CD4-positive, alpha-beta T cell treated with Interferon gamma for 1 hour (primary cell): Measurements from ENCODE around the gene LONP2.
"Not testable (repeated sequence)": the region's sequence is repeated elsewhere in the genome, so short reads cannot be mapped to it uniquely, and the experiment has no call there.

Experiments used
- DNase-seq: peaks from one replicate; pipeline ENCODE4 v3.0.0-alpha.2; 2020

LONP2 gene

DNA sequence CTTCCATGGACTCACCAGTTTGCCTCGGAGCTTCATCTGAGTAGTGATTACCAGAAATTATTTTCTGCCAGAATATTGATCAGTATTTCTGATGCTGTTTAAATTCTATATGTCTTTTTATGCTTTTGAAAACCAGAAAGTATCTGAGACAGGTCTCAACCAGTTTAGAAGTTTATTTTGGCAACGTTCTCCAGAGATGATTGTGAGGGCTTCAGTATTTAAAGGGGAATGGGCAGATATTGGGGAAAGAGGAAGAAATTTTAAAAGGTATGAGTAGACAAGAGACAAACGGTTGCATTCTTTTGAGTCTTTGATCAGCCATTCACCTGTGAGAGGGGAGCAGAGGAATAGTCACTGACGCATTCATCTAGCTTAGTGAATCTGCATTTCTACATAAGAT is 47.7 kb downstream of the LONP2 start:
- DNase-seq: no peak

DNA sequence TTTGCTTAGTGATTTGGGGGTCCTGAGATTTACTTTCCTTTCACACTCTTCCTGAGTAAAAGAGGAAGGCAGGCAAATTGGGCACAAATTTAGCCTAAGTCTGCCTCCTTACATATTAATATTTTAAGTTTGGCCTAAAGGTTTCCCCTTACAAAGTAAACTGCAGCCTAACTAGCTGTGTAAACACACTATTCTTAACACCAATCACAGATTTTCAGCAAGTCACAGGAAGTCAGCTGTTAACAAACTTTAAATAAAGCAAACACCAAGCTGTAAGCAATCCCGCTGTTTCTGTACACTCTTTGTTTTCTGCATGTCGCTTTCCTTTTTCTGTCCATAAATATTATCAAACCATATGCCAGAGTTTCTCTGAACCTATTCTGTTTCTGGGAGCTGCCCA is 48.4 kb downstream of the LONP2 start:
- DNase-seq: no peak

DNA sequence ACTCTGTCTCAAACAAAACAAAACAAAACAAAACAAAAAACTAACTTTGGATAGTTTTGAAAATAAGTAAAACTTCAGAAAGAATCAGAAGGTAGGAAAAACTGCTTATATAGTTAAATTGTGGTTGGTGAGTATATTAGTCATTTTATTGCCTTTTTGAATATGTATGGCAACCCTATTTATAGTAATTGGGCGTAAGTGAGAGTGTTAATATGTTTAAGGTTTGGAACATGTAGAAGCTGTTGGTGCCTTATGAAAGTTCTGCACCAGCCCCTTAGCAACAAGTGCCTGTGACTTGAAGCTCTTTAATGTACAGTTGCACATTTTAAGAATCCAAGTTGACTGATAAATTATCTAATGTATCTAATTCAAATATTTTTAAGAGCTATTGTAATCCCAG is 50.6 kb downstream of the LONP2 start:
- no peak for DNase-seq

DNA sequence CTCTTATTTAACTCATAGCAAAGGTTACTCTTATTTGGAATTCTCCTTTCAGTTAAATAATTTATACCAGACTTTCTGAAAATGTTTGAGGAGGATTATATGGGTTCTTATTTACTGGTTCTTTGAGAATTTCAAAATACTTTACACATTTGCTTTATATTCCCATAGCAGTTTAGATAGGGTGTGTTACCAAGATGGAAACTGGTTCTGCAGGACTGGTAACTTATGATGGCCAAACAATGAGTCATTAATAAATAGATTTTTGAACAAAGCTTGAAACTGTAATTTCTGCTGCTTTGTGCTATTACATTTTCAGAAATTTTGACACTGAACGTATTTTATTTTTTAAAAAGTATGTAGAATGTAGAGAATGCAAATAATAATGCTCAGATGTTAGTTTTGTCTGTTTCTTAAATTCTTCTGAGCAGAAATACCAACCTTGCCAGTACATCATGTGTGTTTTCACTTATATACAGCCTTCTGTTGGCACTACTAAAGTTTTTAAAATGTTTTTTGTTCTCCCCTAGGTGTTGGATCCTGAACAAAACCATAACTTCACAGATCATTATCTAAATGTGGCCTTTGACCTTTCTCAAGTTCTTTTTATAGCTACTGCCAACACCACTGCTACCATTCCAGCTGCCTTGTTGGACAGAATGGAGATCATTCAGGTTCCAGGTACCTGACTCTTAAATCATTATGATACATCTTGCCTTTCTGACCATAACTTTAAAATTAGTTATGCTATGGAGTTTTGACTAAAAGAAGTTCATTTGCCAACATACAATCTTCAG is 51.6 kb downstream of the LONP2 start:
- DNase-seq: no peak

DNA sequence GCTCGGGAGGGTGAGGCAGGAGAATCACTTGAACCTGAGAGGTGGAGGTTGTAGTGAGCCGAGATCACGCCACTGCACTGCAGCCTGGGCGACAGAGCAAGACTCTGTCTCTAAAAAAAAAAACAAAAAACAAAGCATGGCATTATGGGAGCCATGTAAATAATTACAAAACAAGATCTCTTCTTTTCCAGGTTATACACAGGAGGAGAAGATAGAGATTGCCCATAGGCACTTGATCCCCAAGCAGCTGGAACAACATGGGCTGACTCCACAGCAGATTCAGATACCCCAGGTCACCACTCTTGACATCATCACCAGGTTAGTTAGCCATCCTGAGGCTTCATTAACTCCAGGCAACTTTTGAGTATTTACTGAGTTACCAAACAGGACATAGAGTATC is 55.4 kb downstream of the LONP2 start:
- no peak for DNase-seq

DNA sequence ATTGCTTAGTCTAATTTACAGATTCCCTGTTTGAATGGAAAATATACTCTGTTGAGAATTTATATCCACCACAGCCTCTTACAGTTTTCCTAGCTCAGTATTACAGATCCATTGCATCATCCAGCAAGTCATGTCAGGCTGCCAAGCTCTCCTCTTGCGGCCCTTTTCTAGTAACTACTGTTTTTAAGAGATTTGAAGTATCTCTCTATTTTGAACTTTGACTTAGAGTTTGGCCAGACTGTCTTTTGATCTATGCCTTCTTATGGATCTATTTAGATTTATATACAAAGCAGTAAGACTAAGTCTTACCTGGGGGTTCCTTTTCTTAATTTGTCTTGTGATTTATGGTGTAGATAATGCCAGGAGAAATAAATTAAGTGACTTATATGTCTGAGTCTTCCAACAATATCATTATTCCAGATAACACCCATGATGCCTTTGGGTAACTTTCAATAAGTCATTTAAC is 56.3 kb downstream of the LONP2 start:
- DNase-seq: no peak

DNA sequence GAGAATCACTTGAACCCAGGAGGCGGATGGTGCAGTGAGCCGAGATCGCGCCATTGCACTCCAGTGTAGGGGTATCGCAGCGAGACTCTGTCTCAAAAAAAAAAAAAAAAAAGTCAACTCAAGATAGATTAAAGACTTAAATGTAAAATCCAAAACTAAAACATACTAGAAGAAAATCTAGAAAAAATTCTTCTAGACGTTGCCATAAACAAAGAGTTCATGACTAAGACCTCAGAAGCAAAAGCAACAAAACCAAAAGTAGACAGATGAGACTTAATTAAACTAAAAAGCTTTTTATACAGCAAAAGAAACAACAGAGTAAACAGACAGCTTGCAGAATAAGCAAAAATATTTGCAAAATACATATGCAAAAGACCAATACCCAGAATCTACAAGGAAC is 64.4 kb downstream of the LONP2 start:
- no peak for DNase-seq

DNA sequence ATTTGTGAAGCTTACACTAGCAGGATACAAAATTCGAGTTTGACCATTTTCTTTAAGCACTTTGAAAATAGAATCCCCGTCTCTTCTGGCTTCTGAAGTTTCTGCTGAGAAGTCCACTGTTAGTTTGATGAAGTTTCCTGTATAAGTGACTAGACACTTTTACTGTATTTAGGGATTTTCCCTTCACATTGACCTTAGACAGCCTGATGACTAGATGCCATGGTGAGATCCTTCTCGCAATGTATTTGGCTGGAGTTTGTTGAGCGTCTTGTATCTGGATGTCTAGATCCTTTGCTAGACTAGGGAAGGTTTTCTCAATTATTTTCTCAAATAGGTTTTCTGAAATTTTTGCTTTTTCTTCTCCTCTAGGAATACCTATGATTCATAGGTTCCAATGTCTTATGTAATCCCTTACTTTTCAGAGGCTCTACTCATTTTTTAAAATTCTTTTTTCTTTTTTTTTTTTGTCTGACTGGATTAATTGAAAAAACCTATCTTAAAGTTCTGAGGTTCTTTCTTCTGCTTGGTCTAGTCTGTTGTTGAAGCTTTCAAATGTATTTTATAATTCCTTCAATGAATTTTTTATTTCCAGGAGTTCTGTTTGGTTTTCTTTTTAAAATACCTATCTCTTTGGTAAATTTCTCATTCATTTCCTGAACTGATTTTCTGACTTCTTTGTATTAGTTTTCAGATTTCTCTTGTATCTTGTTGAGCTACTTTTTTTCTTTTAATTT is 67.0 kb downstream of the LONP2 start:
- DNase-seq: no peak

DNA sequence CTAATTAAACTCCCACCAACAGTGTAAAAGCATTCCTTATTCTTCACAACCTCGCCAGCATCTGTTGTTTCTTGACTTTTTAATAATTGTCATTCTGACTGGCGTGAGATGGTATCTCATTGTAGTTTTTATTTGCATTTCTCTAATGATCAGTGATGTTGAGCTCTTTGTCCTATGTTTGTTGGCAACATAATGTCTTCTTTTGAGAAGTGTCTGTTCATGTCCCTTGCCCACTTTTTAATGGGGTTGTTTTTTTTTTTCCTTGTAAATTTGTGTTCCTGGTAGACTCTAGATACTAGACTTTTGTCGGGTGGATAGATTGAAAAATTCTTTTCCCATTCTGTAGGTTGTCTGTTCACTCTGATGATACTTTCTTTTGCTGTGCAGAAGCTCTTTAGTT is 69.8 kb downstream of the LONP2 start:
- DNase-seq: not testable (repeated sequence)

DNA sequence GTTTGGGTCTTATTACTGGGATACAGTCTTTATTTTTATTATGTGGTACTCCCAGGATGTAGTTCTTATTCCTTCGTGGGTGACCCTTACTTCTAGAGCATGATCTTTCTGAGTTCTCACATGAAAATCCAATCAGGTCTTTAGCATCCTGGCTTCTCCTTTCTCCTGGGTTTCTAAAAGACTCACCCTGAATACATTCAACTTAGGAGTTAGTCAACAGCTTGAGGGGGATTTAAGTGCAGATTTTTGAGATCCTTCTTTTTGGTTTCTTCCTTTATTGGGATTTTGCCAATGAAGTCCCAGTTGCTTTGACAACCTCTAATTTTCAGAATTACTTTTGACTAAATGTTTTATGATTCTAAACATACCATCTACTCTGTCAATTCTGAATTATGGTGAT is 72.9 kb downstream of the LONP2 start:
- no peak for DNase-seq

DNA sequence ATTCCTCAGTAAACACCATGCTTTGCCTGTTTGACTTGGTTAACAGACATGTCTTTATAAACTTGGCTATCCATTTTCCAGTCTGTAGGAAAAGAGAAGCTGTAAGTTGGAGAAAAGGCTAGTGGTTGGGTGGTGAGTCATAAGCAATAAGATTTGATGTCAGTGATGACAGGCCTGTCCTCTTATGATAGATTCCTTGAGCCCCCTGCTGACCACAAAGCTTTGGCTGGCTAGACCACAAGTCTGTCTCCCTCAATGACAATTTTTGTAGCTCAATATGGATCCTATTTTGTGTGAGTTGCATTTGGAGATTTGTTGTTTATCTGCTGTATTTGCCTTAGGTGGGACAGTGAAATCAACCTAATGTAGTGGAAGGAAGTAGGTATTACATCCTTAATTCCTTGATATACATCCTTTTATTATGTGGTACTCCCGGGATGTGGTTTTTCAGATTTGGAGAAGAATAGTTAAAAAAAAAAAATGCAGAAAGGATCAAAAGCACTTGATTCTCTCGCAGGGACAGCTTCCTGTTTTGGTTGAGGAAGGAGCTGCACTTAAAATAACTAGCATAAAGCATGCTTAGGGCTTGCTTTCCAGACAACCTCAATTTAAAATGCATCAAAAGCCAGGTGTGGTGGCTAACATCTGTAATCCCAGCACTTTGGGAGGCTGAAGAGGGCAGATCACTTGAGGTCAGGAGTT is 73.7 kb downstream of the LONP2 start:
- no peak for DNase-seq

DNA sequence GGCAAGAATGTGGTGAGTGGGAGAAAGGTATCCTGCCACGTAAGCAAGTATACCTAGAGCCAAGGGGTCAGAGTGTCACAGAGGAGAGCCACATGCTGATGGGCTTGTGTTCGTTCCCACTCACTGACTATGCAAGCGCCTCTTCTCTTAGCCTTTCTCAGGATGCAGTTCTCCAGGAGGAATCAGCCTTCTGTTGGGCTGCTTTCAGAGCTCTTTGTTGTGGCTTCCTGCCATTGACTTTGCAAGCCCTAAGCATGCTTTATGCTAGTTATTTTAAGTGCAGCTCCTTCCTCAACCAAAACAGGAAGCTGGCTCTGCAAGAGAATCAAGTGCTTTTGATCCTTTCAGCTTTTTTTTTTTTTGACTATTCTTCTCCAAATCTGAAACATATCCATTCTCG is 74.5 kb downstream of the LONP2 start:
- DNase-seq: peak; percentile 5

DNA sequence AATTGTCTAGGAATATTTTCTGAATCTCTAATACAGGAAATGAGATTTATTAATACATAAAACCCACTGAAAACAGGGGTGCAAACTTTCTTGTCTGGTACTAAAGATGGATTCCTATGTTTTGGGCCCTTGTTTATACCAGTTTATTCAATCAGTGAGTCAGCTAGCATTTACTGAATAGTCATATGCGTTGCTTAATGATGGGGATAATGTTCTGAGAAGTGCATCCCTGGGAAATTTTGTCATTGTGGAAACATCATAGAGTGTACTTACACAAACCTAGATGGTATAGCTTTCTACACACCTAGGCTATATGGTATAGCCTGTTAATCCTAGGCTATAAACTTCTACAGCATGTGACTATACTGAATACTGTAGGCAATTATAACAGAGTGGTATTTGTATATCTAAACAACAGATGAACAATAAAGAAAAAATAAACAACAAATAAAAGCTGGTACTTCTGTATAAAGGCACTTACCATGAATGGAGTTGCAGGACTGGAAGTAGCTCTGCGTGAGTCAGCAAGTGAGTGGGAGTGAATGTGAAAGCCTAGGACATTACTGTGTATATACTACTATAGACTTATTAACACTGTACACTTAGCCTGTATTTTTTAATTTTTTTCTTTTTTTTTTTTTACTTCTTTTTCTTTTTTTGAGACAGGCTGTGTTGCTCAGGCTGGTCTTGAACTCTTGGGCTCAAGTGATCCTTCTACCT is 77.4 kb downstream of the LONP2 start:
- DNase-seq: no peak

DNA sequence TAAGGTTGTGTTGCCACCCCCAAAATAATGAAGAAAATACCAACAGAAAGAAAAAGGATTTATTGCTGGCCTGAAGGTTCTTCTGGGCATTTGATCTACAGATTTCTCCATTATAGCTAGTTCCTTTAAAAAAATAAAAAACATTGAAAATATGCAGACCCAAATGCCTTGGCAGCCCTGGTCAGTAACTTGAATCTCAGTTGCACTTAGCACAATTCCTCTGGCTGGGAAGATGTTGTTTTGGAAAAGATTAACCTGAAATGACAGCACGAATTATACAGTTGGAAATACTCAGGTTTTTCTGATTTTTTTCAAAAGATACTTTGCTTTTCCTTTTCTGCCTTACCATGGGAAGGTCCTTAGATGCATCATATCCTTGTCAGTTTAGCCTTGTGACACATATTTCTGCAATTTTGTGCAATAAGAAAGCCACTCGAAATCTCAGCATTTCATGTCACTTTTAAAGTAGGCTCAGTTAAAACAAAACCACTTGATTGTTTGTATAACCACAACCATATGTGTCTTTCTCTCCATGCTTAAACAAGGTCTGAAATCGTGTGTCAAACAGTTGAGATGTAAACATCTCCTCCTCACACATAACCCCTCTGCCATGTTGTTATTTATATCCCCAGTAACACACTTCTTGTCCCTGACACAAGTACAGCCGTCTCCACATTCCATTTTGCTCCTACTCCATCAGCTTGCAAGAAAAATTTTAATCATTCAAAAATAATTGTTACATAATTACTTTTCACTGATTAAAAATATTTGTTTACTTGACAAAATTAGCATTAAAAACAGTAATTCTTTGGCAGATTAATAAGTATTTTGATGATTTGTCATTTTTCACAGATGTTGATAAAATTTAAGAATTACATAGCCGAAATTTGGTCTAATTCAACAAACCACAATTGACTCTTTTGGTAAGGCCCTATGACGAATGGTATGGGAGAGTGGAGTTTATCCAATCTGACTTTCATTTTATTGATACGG is 80.0 kb downstream of the LONP2 start:
- DNase-seq: no peak

DNA sequence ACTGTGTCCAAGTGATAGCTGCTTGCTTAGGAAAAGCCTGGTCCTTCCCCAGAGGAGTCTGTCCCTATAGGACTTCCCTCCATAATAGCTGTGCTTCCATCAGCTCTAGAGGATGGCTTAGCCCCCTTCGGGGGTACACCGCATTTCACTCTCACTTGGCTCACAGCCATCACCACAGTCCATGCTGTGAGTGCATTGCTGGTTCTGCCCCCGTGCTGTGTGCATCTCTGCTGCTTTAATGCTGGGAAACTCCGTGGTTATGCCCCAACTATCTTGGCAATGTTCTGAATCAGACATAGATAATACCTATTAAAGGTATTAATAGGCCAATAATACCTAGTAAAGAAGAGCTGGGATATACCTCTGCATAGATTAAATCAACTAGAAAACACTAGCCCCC is 82.8 kb downstream of the LONP2 start:
- no peak for DNase-seq

DNA sequence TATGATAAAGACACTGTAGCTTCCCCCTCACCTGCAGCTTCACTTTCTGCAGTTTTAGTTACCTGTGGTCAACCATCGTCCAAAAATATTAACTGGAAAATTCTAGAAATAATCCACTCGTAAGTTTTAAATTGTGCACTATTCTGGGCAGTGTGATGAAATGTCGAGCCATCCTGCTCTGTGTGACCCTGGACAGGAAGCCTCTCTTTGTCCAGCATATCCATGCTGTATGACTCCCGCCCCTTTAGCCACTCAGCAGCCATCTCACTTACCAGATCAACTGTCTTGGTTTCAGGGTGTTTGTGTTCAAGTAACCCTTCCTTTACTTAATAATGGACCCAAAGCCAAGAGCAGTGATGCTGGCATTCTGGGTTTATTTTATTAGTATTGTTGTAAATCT is 85.0 kb downstream of the LONP2 start:
- no peak for DNase-seq

DNA sequence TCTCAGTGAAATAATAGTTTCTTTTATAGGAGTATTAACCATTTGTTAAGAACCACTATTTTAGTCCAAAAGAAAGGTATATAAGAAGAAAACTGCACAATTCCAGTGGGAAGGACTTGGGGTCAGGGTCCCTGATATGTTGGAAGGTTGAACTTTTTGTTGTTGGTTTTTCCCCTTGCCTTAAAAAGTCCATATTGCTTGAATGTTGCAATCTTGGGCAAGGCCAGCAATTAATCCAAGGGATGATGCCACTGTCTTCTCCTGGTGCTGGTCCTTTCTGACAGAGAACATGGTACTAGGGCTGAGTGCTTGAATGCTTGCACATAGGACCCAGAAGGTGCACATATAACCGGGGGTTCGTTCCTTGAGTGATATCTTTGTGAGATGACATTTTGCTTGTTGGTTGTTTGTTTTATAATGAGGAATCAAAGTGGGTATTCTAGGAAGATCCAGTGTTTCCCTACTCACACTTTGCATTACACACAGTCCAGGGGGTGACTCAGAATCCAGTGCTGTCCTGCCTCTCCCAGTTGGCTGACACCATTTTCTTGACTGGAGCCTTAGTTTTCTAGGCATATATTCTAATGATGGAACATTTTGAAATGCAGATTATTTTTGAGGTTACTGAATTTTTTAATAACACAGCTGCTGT is 86.2 kb downstream of the LONP2 start:
- no peak for DNase-seq

DNA sequence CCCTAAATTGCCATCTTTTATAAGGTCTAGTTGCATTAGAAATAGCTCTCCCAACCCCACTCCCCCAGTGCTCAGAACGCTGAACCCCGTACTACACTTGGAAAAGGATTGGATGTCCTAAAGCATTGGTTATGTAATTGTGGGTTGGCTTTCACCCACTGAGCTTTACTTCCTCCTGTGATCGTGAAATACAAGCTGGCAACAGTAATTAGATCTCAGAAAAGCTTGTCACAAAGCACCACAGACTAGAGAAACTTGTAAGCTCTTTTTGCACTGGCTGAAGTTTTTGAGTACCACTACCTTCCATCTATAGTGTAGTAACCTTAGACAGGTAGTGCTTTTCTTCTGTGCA is 86.7 kb downstream of the LONP2 start:
- no peak for DNase-seq

DNA sequence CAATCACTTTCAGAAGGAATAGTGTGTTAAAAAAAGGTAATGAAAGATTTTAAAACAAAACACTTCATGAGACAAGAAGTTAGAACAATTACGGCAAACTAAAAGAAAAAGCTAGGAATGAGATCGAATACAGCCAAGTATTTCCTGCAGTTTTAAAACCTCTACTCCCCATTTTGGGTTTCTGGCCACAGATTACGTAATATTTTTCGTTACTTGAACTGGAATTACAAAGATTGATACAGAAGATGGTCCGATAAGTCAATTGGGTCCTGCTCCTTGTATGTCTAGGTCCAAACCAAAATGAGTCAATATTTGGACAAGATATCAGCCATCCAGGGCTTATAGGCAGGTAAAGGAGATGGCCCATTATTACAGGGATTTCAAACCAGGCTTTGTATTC is 88.9 kb downstream of the LONP2 start:
- no peak for DNase-seq

DNA sequence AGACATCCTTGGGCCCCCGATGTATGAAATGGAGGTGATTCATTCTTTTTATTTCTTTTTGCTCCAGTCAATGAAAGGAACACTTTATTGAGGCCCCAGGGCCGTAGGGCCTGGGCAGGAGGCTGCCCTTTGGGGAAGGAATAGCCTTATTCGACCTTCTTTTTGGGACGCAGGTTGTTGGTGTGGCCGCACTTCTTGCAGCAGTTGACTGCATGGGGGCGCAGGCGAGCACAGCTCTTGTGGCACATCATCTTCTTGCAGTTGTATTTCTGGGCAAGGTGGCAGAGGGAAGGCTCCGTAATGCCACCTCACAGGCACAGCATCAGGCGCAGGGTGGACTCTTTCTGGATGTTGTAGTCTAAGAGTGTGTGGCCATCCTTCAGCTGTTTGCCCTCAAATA is 90.2 kb downstream of the LONP2 start:
- no peak for DNase-seq

DNA sequence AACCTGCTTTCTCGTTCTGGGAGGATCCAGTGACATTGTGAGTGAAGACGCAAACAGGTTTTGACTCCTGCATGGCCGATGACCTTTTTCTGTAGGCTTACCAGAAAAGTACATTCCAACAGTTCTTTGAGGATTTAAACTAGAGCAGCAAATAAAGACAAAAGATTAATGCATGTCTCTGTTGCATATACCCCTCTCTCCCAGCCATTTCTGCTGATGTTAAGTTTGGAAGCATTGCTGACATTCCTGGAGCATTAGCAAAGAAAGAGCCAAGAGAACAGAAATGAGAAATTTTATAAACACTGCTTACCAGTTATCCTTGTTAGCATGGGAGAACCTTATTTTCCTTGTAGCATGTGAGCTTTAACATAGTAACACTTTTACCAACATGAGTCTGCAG is 91.9 kb downstream of the LONP2 start:
- no peak for DNase-seq

DNA sequence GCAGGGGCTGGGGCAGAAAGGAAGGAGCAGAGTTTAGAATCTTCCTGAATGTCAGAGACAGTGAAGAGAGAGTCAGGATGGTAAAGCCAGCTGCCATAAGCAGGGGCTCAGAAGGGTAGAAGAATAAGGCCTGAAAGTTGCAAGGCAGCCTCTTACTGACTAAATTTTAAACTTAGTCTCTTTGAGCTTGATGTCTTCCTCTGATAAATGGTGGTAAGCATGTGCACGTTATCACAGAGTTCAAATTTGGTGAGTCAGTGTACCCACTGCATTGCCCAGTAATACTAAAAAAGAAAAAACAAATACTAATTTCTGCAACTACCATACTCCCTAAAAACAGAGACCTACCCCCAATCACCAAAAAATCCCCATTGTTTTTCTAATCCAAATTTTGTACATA is 96.0 kb downstream of the LONP2 start:
- no peak for DNase-seq
